Heart left ventricle (tissue), 13 donors: ENCODE measurements around the gene VPREB1.

Experiments used
- CTCF ChIP-seq, 12 donors: fragments of 200-600 bp; sonication (generic) in 4 of 12; IDR thresholded peaks; one replicate each; pipeline versions ENCODE4 v1.5.0 to v1.8.0; 2018 to 2022; ENCODE audit warnings: antibody characterized with exemption in 12 of 12, mild to moderate bottlenecking in 5 of 12
- POLR2A ChIP-seq, 2 donors: fragments of 450-650 bp; IDR thresholded peaks; one replicate each; pipeline ENCODE4 v1.6.1; 2017; ENCODE audit warnings: antibody characterized with exemption in 2 of 2, mild to moderate bottlenecking in 2 of 2, moderate library complexity in 2 of 2
- donor health status: ischemic (EF 13 %, LVEDD 7.1; RV severe dilation, severe dysfunction).
- donor health status: DM: no; HTN: yes; CAD: no.
- donor health status: DM: no; HTN: no; CAD: no.
- donor health status: ischemic (EF 25% LVEDD 6.9; RV normal size, moderate dysfunction).
- donor health status: ischemic (EF 25% LVEDD 5.7; RV mildly dilated, moderate dysfunction).
- donor health status: ischemic (EF 35%, LVEDD 5.7; RV mildly dilated, moderate dysfunction).
- donor health status: nonischemic (EF 11% LVEDD 7.7; RV severe dilation, severe dysfunction).
- donor health status: DM: yes; HTN: yes; CAD: no.
- donor health status: PGD.
- donor health status: ischemic (EF 29% LVEDD 5.4; RV normal size, mild dysfunction).
- donor health status: nonischemic (EF 23%, LVEDD 6.1; RV moderate dilation, normal function).

DNA sequence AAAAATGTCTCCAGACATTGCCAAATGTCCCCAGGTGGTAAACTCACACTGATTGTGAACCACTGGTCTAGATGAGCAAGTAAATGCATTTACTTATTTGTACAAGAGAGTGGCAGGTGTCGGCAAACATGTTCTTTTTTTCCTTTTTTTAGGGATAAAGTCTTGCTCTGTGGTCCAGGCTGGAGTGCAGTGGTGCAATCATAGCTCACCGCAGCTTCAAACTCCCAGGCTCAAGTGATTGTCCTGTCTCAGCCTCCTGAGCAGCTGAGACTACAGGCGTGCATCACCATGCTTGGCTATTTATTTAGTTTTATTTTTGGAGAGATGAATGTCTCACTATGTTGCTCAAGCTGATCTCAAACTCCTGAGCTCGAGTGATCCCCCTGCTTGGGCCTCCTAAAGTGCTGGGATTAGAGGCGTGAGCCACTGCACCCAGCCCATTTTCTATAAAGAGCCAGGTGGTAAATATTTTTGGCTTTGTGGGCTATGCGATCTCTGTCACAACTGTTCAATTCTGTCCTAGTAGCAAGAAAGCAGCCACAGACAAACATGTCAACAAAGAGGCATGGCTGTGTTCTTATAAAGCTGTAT is 1.4 kb downstream of the VPREB1 start:
- TF ChIP-seq POLR2A (IDR thresholded peaks at IDR 0.05): no peak
- no peak for TF ChIP-seq CTCF (IDR thresholded peaks at IDR 0.05)
